HG03442 (cell line): ENCODE results near the gene ESPNL.
"Not testable (repeated sequence)": the region's sequence is repeated elsewhere in the genome, so short reads cannot be mapped to it uniquely, and the experiment has no call there.

ENCODE experiments used
- ATAC-seq: cut with Tn5 transposase; IDR thresholded peaks from one replicate; pipeline ENCODE4 v1.9.1; 2021; ENCODE audit warnings: mild to moderate bottlenecking, moderate library complexity; ENCODE audit not compliant: unreplicated experiment

The ESPNL gene

GRCh38 chr2:238114331-238114841 lies 14.2 kb downstream of the ESPNL start:
- no peak for ATAC-seq

- ATAC-seq = no peak
Measured at GRCh38 chr2:238114851-238115660, 14.9 kb downstream of the ESPNL start.

- not testable (repeated sequence) for ATAC-seq
Measured at GRCh38 chr2:238115709-238116108, 15.6 kb downstream of the ESPNL start.

GRCh38 chr2:238116298-238117198 lies 16.4 kb downstream of the ESPNL start:
- no peak for ATAC-seq

- ATAC-seq = no peak
Measured at GRCh38 chr2:238117199-238118154, 17.3 kb downstream of the ESPNL start.

- no peak for ATAC-seq
Measured at GRCh38 chr2:238119756-238120462, 19.8 kb downstream of the ESPNL start.

GRCh38 chr2:238120463-238121298 lies 20.5 kb downstream of the ESPNL start:
- ATAC-seq = no peak

- ATAC-seq = no peak
Measured at GRCh38 chr2:238121511-238122286, 21.6 kb downstream of the ESPNL start.

- no peak for ATAC-seq
Measured at GRCh38 chr2:238122287-238123217, 22.4 kb downstream of the ESPNL start.

- no peak for ATAC-seq
Measured at GRCh38 chr2:238123218-238123971, 23.3 kb downstream of the ESPNL start.

- no peak for ATAC-seq
Measured at GRCh38 chr2:238123991-238124470, 23.9 kb downstream of the ESPNL start.

GRCh38 chr2:238124488-238125126 lies 24.5 kb downstream of the ESPNL start:
- no peak for ATAC-seq

GRCh38 chr2:238125127-238125885 lies 25.2 kb downstream of the ESPNL start:
- ATAC-seq = no peak

GRCh38 chr2:238126338-238126737 lies 26.2 kb downstream of the ESPNL start:
- ATAC-seq = no peak

GRCh38 chr2:238126775-238127164 lies 26.6 kb downstream of the ESPNL start:
- no peak for ATAC-seq
